NK-92 (cell line): Measurements from ENCODE around the gene RPL11.
"Not testable (repeated sequence)": the region's sequence is repeated elsewhere in the genome, so short reads cannot be mapped to it uniquely, and the experiment has no call there.

Experiments used
- DNase-seq: peaks from one replicate; lab custom pipeline; 2025; ENCODE audit not compliant: unreplicated experiment; lab: John Stamatoyannopoulos, UW

The RPL11 gene

GRCh38 chr1:23691499-23692307, at the start of gene RPL11:
Gene RPL11 (plus strand): TSS chr1:23691806. CDS start chr1:23691824, 18 bp downstream.
- no peak for DNase-seq

GRCh38 chr1:23643736-23644554, 47.7 kb upstream of the RPL11 start:
- DNase-seq, result no peak

- DNase-seq, result no peak
Measured at GRCh38 chr1:23644555-23644866, 47.1 kb upstream of the RPL11 start.

GRCh38 chr1:23645338-23645737, 46.3 kb upstream of the RPL11 start:
- no peak for DNase-seq

GRCh38 chr1:23646091-23646490, 45.5 kb upstream of the RPL11 start:
- no peak for DNase-seq

- DNase-seq, result no peak
Measured at GRCh38 chr1:23646541-23646940, 45.1 kb upstream of the RPL11 start.

- DNase-seq, result no peak
Measured at GRCh38 chr1:23648576-23648975, 43.0 kb upstream of the RPL11 start.

- DNase-seq, result not testable (repeated sequence)
Measured at GRCh38 chr1:23649157-23649556, 42.4 kb upstream of the RPL11 start.

GRCh38 chr1:23650344-23650990, 41.1 kb upstream of the RPL11 start:
- DNase-seq, result no peak

GRCh38 chr1:23651069-23651808, 40.4 kb upstream of the RPL11 start:
- no peak for DNase-seq

- no peak for DNase-seq
Measured at GRCh38 chr1:23657659-23658275, 33.8 kb upstream of the RPL11 start.

GRCh38 chr1:23660671-23661070, 30.9 kb upstream of the RPL11 start:
- DNase-seq, result no peak

- DNase-seq, result no peak
Measured at GRCh38 chr1:23661887-23662286, 29.7 kb upstream of the RPL11 start.

- DNase-seq, result no peak
Measured at GRCh38 chr1:23664837-23665795, 26.5 kb upstream of the RPL11 start.

GRCh38 chr1:23667411-23667810, 24.2 kb upstream of the RPL11 start:
- no peak for DNase-seq

- DNase-seq, result no peak
Measured at GRCh38 chr1:23670709-23671108, 20.9 kb upstream of the RPL11 start.

- no peak for DNase-seq
Measured at GRCh38 chr1:23673086-23673813, 18.4 kb upstream of the RPL11 start.

- DNase-seq, result no peak
Measured at GRCh38 chr1:23679815-23680214, 11.8 kb upstream of the RPL11 start.

GRCh38 chr1:23682946-23683345, 8.7 kb upstream of the RPL11 start:
- DNase-seq, result no peak
